CD4-positive, alpha-beta T cell treated with Interferon alpha-2 for 1 hour (primary cell): Measurements from ENCODE around the gene EGFL7.

ENCODE experiments used
- DNase-seq, 2 donors: peaks; one replicate each; pipeline ENCODE4 v3.0.0-alpha.2; 2020 to 2022

Gene EGFL7

GRCh38 chr9:136675477-136676296, 13.0 kb downstream of the EGFL7 start:
- DNase-seq, result no peak

- DNase-seq, result no peak
Observed at GRCh38 chr9:136676297-136676794, 13.6 kb downstream of the EGFL7 start.

- no peak for DNase-seq
Observed at GRCh38 chr9:136676920-136677686, 14.4 kb downstream of the EGFL7 start.

DNA sequence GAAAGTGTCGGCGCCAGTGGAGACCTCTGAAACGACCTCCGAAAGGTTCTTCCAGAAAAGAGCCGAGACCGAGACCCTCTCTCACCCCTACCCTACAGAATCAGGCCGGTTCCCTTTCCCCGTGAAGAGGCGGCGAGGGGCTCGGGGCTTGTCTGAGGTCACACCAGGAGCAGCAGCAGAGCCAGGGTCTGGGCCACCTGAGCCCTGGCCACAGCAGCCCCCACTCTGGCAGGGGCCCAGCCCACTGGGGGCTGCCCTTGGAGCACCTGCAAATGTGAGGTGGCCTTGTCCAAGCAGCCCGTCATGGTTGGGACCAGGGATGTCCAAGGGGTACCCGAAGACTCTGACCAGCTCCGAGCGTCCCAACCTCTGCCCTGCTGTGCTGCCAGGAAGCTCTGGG, 15.3 kb downstream of the EGFL7 start:
- DNase-seq, result no peak

DNA sequence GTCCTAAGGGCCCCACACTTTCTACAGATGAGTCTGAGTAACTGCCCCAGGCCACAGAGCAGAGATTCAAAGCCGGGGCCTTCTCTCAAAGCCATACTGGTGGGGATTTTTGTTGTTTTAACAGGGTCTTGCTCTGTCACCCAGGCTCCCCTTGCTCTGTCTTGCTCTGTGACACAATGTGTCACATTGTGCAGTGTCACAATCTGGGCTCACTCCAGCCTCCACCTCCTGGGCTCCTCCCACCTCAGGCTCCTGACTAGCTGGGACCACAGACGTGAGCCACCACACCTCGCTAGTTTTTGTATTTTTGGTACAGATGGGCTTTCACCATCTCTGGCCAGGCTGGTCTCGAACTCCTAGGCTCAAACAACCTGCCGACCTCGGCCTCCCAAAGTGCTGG, 15.9 kb downstream of the EGFL7 start:
- DNase-seq, result peak in 1 of 2 donors; percentile 21

DNA sequence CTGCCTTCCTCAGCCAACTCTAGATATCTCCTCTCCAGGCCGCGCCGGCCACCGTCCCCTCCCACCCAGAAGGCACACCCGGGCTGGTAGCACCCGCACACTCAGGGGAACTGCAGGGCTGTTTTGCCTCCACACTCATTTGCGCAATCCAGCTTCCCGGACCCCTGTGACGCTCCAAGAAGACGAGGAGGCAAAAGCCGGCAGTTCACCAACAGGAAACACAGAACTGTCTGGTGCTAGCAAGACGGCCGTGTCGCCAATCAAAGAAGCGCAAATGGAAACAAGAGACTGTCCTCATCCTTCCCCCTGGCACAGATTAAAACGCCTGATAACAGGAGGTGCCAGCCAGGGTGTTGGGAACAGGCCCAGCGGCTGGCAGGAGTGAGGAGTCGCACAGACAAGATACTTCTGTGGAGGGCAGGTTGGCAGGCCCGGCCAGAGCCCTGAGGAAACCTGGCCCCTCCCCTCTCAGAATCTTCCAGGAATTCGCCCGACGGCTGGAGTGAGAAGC, 16.8 kb downstream of the EGFL7 start:
- DNase-seq, result peak in 1 of 2 donors; percentile 66

GRCh38 chr9:136681029-136681428, 18.3 kb downstream of the EGFL7 start:
- DNase-seq, result no peak

- DNase-seq, result no peak
Observed at GRCh38 chr9:136681945-136682699, 19.4 kb downstream of the EGFL7 start.

DNA sequence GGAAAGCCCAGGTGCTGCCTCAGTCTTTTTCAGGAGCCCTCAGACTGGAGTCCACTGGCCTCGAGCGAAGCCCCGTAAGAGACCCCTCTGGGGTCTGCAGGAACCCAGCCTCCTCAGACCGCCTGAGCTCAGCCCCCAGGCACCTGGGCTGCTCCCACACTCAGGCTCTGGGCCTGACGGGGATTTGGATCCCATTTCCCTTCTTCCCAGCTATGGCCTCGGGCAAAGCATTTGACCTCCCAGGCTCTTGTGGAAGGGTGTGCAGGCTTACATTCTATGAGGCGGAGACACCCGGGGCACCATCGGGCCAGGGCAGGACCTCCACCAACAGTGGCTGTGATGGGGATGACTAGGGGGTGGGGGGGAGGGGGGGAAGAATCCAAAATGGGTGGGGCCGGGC, 20.0 kb downstream of the EGFL7 start:
- DNase-seq, result no peak

DNA sequence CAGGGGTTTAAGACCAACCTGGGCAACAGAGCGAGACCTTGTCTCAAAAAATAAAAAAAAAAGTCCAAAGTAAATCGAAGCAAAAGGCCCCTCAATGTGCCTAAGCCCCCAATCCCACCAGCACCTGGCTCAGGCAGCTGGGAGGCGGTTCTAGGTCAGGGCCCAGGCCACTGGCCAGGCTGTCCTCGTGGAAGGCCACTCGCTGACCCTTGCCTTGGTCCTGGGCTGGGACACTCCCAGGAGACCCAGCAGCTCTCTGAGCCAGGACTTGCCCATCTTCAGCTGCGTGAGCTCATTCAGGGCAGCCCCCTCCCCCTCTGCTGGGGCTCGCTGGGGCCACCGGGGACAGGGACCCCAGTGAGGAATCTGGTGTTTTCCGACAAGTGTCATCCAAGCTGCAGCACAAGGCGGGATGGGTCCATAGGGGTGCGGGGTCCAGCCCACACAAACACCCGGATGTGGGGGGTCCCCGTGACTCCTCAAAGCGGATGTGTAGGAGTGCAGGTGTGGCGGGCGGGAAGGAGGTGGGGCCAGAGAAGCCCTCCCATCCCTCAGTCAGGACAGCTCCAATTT, 20.5 kb downstream of the EGFL7 start:
- DNase-seq, result no peak

GRCh38 chr9:136683755-136684154, 21.0 kb downstream of the EGFL7 start:
- DNase-seq, result no peak

GRCh38 chr9:136684339-136684738, 21.6 kb downstream of the EGFL7 start:
- no peak for DNase-seq

GRCh38 chr9:136684799-136685198, 22.1 kb downstream of the EGFL7 start:
- no peak for DNase-seq

GRCh38 chr9:136685216-136685615, 22.5 kb downstream of the EGFL7 start:
- DNase-seq, result no peak

GRCh38 chr9:136685790-136686533, 23.2 kb downstream of the EGFL7 start:
- DNase-seq, result no peak

GRCh38 chr9:136686534-136686793, 23.7 kb downstream of the EGFL7 start:
- DNase-seq, result no peak

GRCh38 chr9:136686794-136687711, 24.3 kb downstream of the EGFL7 start, which contains the start of gene AGPAT2:
Gene AGPAT2 (minus strand): TSS chr9:136687457. CDS start chr9:136687357, 100 bp downstream.
- peak; percentile 70 to 74 for DNase-seq

DNA sequence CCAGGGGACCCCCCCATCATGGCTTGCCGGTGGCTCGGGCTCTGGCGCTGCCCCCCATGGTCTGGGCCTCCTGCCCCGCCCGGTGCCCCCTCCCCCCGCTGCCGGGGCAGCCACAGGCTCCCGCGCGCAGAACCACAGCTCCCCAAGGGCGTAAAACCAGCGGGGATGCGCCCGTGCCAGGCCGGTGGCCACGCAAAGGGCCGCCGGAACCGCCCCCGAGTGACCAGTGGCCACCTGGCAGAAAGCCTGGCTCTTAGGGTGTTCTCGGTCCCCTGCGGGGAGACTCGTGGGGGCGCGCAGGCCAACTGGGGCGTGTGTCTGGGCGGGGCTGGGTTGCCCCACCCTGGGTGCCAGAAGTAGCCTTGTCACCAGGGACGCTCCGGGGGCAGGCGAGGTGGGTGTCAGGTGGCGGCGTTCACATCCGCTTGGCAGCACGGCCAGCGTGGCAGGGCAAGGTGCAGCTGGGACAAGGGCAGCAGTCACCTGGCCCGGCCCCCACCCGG, 25.1 kb downstream of the EGFL7 start:
- DNase-seq, result no peak

GRCh38 chr9:136688274-136689107, 25.8 kb downstream of the EGFL7 start:
- no peak for DNase-seq

GRCh38 chr9:136689108-136689460, 26.4 kb downstream of the EGFL7 start:
- no peak for DNase-seq
